ENCODE results near the gene PLXNC1.
A peak's percentile ranks its signal among the peaks of the same experiment; 100 is the strongest.

The PLXNC1 gene

GRCh38 chr12:94183708-94184379 lies 35.5 kb downstream of the PLXNC1 start:
- ChIA-PET CTCF (interaction anchor here (1.0 to 2.0 kb wide), 4 partner anchors 10 to 35 kb away, joined by 3 to 6 read pairs (median 4); no protein-coding TSS in a partner anchor), POLR2A (no interaction called here)
- Histone ChIP-seq H3K27me3 (replicated peaks in 2 of 5; ENCODE audit: control insufficient read depth in 4 of 5, insufficient read depth in 5 of 5, low read length in 4 of 5) (no peaks in the 10 kb centered on the region), H3K4me1 (ENCODE audit: control extremely low read depth in 1 of 4, control insufficient read depth in 4 of 4, insufficient read depth in 4 of 4, low read length in 3 of 4) (peaks cover 2 to 37% (median 33%) of the 10 kb centered on the region in 4 experiments), H3K27ac (ENCODE audit: insufficient read depth in 1 of 2, low read depth in 1 of 2, low read length in 2 of 2, poor library complexity in 1 of 2, severe bottlenecking in 2 of 2) (no peak overlapping the region), H3K36me3 (ENCODE audit: control insufficient read depth in 4 of 4, insufficient read depth in 4 of 4, low read length in 3 of 4) (peaks cover 3 to 34% (median 17%) of the 10 kb centered on the region in 4 experiments), H3K9me3 (ENCODE audit: control extremely low read depth in 1 of 5, control insufficient read depth in 4 of 5, insufficient read depth in 2 of 5, low read depth in 1 of 5, low read length in 4 of 5) (no peaks in the 10 kb centered on the region), H3K4me3 (ENCODE audit: control insufficient read depth in 1 of 7, extremely low read depth in 1 of 7, insufficient read depth in 4 of 7, low read depth in 2 of 7, low read length in 6 of 7) (no peak overlapping the region)
- 84% methylated on average over 4 of the region's 9 CpGs for WGBS (ENCODE audit: insufficient coverage)
- no peak for DNase-seq

- Histone ChIP-seq H3K4me3 (ENCODE audit: control insufficient read depth in 1 of 7, extremely low read depth in 1 of 7, insufficient read depth in 4 of 7, low read depth in 2 of 7, low read length in 6 of 7) (peak overlapping the region in 1 of 7 experiments; percentile 5), H3K4me1 (ENCODE audit: control extremely low read depth in 1 of 4, control insufficient read depth in 4 of 4, insufficient read depth in 4 of 4, low read length in 3 of 4) (peaks cover 2 to 32% (median 25%) of the 10 kb centered on the region in 4 experiments), H3K27me3 (replicated peaks in 2 of 5; ENCODE audit: control insufficient read depth in 4 of 5, insufficient read depth in 5 of 5, low read length in 4 of 5) (no peaks in the 10 kb centered on the region), H3K27ac (ENCODE audit: insufficient read depth in 1 of 2, low read depth in 1 of 2, low read length in 2 of 2, poor library complexity in 1 of 2, severe bottlenecking in 2 of 2) (no peak overlapping the region), H3K36me3 (ENCODE audit: control insufficient read depth in 4 of 4, insufficient read depth in 4 of 4, low read length in 3 of 4) (peaks cover 3 to 34% (median 17%) of the 10 kb centered on the region in 4 experiments), H3K9me3 (ENCODE audit: control extremely low read depth in 1 of 5, control insufficient read depth in 4 of 5, insufficient read depth in 2 of 5, low read depth in 1 of 5, low read length in 4 of 5) (no peaks in the 10 kb centered on the region)
- DNase-seq = peak in 2 of 3 donors; percentile 78 to 85
- CTCF ChIA-PET = interaction anchor here (1.0 to 1.8 kb wide), 6 partner anchors 12 to 60 kb away, joined by 3 to 8 read pairs (median 4); no protein-coding TSS in a partner anchor
- 41% methylated on average over 7 of the region's 7 CpGs for WGBS (ENCODE audit: insufficient coverage)
- POLR2A ChIA-PET = interaction anchor here (0.5 to 1.5 kb wide), 2 partner anchors 12 to 1830 kb away, joined by 3 read pairs; no protein-coding TSS in a partner anchor
These were observed 36.8 kb downstream of the PLXNC1 start for GRCh38 chr12:94184995-94185719.

GRCh38 chr12:94185801-94186200 lies 37.4 kb downstream of the PLXNC1 start:
- H3K9me3 ChIP-seq (ENCODE audit: control extremely low read depth in 1 of 5, control insufficient read depth in 4 of 5, insufficient read depth in 2 of 5, low read depth in 1 of 5, low read length in 4 of 5) = no peaks in the 10 kb centered on the region
- ChIA-PET CTCF (interaction anchor here (1.0 to 1.8 kb wide), 6 partner anchors 11 to 61 kb away, joined by 3 to 8 read pairs (median 4); no protein-coding TSS in a partner anchor), POLR2A (interaction anchor here (0.5 to 1.5 kb wide), 2 partner anchors 13 to 1829 kb away, joined by 3 read pairs; no protein-coding TSS in a partner anchor)
- DNase-seq = no peak
- H3K27ac ChIP-seq (ENCODE audit: insufficient read depth in 1 of 2, low read depth in 1 of 2, low read length in 2 of 2, poor library complexity in 1 of 2, severe bottlenecking in 2 of 2) = no peak overlapping the region
- H3K4me1 ChIP-seq (ENCODE audit: control extremely low read depth in 1 of 4, control insufficient read depth in 4 of 4, insufficient read depth in 4 of 4, low read length in 3 of 4) = peaks cover 0 to 31% (median 20%) of the 10 kb centered on the region in 4 experiments
- no peaks in the 10 kb centered on the region for H3K27me3 ChIP-seq (replicated peaks in 2 of 5; ENCODE audit: control insufficient read depth in 4 of 5, insufficient read depth in 5 of 5, low read length in 4 of 5)
- peaks cover 9 to 34% (median 22%) of the 10 kb centered on the region in 4 experiments for H3K36me3 ChIP-seq (ENCODE audit: control insufficient read depth in 4 of 4, insufficient read depth in 4 of 4, low read length in 3 of 4)
- no peak overlapping the region for H3K4me3 ChIP-seq (ENCODE audit: control insufficient read depth in 1 of 7, extremely low read depth in 1 of 7, insufficient read depth in 4 of 7, low read depth in 2 of 7, low read length in 6 of 7)
- 87% methylated on average over 6 of the region's 7 CpGs for WGBS (ENCODE audit: insufficient coverage)

GRCh38 chr12:94186278-94187241 lies 38.2 kb downstream of the PLXNC1 start:
- no peaks in the 10 kb centered on the region for H3K9me3 ChIP-seq (ENCODE audit: control extremely low read depth in 1 of 5, control insufficient read depth in 4 of 5, insufficient read depth in 2 of 5, low read depth in 1 of 5, low read length in 4 of 5)
- H3K27ac ChIP-seq (ENCODE audit: insufficient read depth in 1 of 2, low read depth in 1 of 2, low read length in 2 of 2, poor library complexity in 1 of 2, severe bottlenecking in 2 of 2) = no peak overlapping the region
- no peak overlapping the region for H3K4me3 ChIP-seq (ENCODE audit: control insufficient read depth in 1 of 7, extremely low read depth in 1 of 7, insufficient read depth in 4 of 7, low read depth in 2 of 7, low read length in 6 of 7)
- H3K27me3 ChIP-seq (replicated peaks in 2 of 5; ENCODE audit: control insufficient read depth in 4 of 5, insufficient read depth in 5 of 5, low read length in 4 of 5) = no peaks in the 10 kb centered on the region
- H3K36me3 ChIP-seq (ENCODE audit: control insufficient read depth in 4 of 4, insufficient read depth in 4 of 4, low read length in 3 of 4) = peaks cover 10 to 34% (median 22%) of the 10 kb centered on the region in 4 experiments
- DNase-seq = no peak
- H3K4me1 ChIP-seq (ENCODE audit: control extremely low read depth in 1 of 4, control insufficient read depth in 4 of 4, insufficient read depth in 4 of 4, low read length in 3 of 4) = peaks cover 0 to 25% (median 18%) of the 10 kb centered on the region in 4 experiments
- WGBS (ENCODE audit: insufficient coverage) = 97% methylated on average over 39 of the region's 40 CpGs
- POLR2A ChIA-PET = interaction anchor here (0.6 kb wide), 1 partner anchor 69 kb away, joined by 6 read pairs; no protein-coding TSS in a partner anchor
- CTCF ChIA-PET = interaction anchor here (1.0 to 1.8 kb wide), 6 partner anchors 11 to 39 kb away, joined by 3 to 8 read pairs (median 4); no protein-coding TSS in a partner anchor

GRCh38 chr12:94187361-94187760 lies 39.0 kb downstream of the PLXNC1 start:
- Histone ChIP-seq H3K36me3 (ENCODE audit: control insufficient read depth in 4 of 4, insufficient read depth in 4 of 4, low read length in 3 of 4) (peaks cover 10 to 33% (median 20%) of the 10 kb centered on the region in 4 experiments), H3K27me3 (replicated peaks in 2 of 5; ENCODE audit: control insufficient read depth in 4 of 5, insufficient read depth in 5 of 5, low read length in 4 of 5) (no peaks in the 10 kb centered on the region), H3K4me3 (ENCODE audit: control insufficient read depth in 1 of 7, extremely low read depth in 1 of 7, insufficient read depth in 4 of 7, low read depth in 2 of 7, low read length in 6 of 7) (no peak overlapping the region), H3K27ac (ENCODE audit: insufficient read depth in 1 of 2, low read depth in 1 of 2, low read length in 2 of 2, poor library complexity in 1 of 2, severe bottlenecking in 2 of 2) (no peak overlapping the region), H3K4me1 (ENCODE audit: control extremely low read depth in 1 of 4, control insufficient read depth in 4 of 4, insufficient read depth in 4 of 4, low read length in 3 of 4) (peaks cover 0 to 25% (median 18%) of the 10 kb centered on the region in 4 experiments), H3K9me3 (ENCODE audit: control extremely low read depth in 1 of 5, control insufficient read depth in 4 of 5, insufficient read depth in 2 of 5, low read depth in 1 of 5, low read length in 4 of 5) (no peaks in the 10 kb centered on the region)
- DNase-seq = no peak
- WGBS (ENCODE audit: insufficient coverage) = 97% methylated on average over 8 of the region's 12 CpGs
- ChIA-PET POLR2A (no interaction called here), CTCF (interaction anchor here (0.9 to 1.7 kb wide), 5 partner anchors 9 to 102 kb away, joined by 3 to 5 read pairs (median 4); no protein-coding TSS in a partner anchor)

GRCh38 chr12:94190623-94191022 lies 42.2 kb downstream of the PLXNC1 start:
- Histone ChIP-seq H3K27me3 (replicated peaks in 2 of 5; ENCODE audit: control insufficient read depth in 4 of 5, insufficient read depth in 5 of 5, low read length in 4 of 5) (no peaks in the 10 kb centered on the region), H3K9me3 (ENCODE audit: control extremely low read depth in 1 of 5, control insufficient read depth in 4 of 5, insufficient read depth in 2 of 5, low read depth in 1 of 5, low read length in 4 of 5) (peaks cover 0 to 5% (median 0%) of the 10 kb centered on the region in 5 experiments), H3K4me3 (ENCODE audit: control insufficient read depth in 1 of 7, extremely low read depth in 1 of 7, insufficient read depth in 4 of 7, low read depth in 2 of 7, low read length in 6 of 7) (no peak overlapping the region), H3K36me3 (ENCODE audit: control insufficient read depth in 4 of 4, insufficient read depth in 4 of 4, low read length in 3 of 4) (peaks cover 9 to 28% (median 19%) of the 10 kb centered on the region in 4 experiments), H3K27ac (ENCODE audit: insufficient read depth in 1 of 2, low read depth in 1 of 2, low read length in 2 of 2, poor library complexity in 1 of 2, severe bottlenecking in 2 of 2) (no peak overlapping the region), H3K4me1 (ENCODE audit: control extremely low read depth in 1 of 4, control insufficient read depth in 4 of 4, insufficient read depth in 4 of 4, low read length in 3 of 4) (peaks cover 0 to 37% (median 27%) of the 10 kb centered on the region in 4 experiments)
- POLR2A ChIA-PET = no interaction called here
- DNase-seq = no peak
- CTCF ChIA-PET = interaction anchor here (1.5 to 2.9 kb wide), 5 partner anchors 10 to 56 kb away, joined by 3 to 8 read pairs (median 7); no protein-coding TSS in a partner anchor
- 100% methylated on average over 1 of the region's 2 CpGs for WGBS (ENCODE audit: insufficient coverage)
